Measurements from ENCODE around the gene GNL1.
"Not testable (repeated sequence)": the region's sequence is repeated elsewhere in the genome, so short reads cannot be mapped to it uniquely, and the experiment has no call there.

Gene GNL1

DNA sequence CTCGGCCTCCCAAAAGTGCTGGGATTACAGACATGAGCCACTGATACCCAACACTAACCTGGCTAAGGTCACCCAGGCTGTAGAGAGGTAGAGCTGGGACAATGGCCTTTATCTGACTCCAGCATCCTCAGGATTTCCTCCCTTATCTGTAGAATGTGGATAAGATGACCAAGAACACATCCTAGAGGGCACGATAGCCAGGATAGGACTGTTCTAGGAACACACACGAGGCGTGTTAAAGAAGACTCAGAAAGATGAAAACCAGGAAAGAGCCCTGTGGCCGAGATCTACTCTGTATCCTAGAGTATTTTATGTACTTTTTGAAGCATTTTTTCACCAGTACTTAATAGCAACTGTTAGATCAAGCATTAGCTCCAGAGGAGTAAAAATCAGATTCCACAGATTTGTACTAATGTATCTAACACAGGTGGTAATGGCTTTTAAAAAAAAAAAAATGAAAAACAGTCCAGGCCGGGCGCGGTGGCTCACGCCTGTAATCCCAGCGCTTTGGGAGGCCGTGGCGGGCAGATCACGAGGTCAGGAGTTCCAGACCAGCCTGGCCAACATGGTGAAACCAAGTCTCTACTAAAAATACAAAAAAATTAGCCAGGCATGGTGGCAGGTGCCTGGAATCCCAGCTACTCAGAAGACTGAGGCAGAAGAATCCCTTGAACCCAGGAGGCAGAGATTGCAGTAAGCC is 43.5 kb upstream of the GNL1 start:
- TF ChIP-seq, protein P1, sequence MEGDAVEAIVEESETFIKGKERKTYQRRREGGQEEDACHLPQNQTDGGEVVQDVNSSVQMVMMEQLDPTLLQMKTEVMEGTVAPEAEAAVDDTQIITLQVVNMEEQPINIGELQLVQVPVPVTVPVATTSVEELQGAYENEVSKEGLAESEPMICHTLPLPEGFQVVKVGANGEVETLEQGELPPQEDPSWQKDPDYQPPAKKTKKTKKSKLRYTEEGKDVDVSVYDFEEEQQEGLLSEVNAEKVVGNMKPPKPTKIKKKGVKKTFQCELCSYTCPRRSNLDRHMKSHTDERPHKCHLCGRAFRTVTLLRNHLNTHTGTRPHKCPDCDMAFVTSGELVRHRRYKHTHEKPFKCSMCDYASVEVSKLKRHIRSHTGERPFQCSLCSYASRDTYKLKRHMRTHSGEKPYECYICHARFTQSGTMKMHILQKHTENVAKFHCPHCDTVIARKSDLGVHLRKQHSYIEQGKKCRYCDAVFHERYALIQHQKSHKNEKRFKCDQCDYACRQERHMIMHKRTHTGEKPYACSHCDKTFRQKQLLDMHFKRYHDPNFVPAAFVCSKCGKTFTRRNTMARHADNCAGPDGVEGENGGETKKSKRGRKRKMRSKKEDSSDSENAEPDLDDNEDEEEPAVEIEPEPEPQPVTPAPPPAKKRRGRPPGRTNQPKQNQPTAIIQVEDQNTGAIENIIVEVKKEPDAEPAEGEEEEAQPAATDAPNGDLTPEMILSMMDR (IDR thresholded peaks at IDR 0.05; ENCODE audit: low read length, missing control alignments) = no peak
- DNase-seq (ENCODE audit: low read depth) = no peak
- H3K4me3 ChIP-seq (replicated peaks; ENCODE audit: low read depth, low read length) = no peak overlapping the region

DNA sequence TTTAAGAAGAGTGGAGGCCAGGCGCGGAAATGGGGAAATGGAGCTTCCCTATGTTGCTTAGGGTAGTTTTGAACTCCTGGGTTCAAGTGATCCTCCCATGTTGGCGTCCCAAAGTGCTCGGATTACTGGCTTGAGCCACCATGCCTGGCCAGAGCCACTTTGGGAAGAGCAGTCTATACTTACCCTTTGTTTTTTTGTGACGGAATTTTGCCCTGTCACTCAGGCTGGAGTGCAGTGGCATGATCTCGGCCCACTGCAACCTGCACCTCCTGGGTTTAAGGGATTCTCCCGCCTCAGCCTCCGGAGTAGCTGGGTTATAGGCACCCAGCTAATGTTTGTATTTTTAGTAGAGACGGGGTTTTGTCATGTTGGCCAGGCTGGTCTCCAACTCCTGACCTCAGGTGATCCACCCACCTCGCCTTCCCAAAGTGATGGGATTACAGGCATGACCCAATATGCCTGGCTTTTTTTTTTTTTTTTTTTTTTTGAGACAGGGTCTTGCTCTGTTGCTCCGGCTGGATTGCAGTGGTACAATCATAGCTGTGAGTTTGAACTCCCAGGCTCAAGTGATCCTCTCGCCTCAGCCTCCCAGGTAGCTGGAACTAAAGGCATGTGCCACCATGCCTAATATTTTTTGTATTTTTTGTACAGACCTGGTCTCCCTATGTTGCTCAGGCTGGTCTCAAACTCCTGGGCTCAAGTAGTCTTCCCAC is 42.8 kb upstream of the GNL1 start:
- no peak overlapping the region for H3K4me3 ChIP-seq (replicated peaks; ENCODE audit: low read depth, low read length)
- no peak for DNase-seq (ENCODE audit: low read depth)
- TF ChIP-seq, protein P1 (IDR thresholded peaks at IDR 0.05; ENCODE audit: low read length, missing control alignments) = no peak

DNA sequence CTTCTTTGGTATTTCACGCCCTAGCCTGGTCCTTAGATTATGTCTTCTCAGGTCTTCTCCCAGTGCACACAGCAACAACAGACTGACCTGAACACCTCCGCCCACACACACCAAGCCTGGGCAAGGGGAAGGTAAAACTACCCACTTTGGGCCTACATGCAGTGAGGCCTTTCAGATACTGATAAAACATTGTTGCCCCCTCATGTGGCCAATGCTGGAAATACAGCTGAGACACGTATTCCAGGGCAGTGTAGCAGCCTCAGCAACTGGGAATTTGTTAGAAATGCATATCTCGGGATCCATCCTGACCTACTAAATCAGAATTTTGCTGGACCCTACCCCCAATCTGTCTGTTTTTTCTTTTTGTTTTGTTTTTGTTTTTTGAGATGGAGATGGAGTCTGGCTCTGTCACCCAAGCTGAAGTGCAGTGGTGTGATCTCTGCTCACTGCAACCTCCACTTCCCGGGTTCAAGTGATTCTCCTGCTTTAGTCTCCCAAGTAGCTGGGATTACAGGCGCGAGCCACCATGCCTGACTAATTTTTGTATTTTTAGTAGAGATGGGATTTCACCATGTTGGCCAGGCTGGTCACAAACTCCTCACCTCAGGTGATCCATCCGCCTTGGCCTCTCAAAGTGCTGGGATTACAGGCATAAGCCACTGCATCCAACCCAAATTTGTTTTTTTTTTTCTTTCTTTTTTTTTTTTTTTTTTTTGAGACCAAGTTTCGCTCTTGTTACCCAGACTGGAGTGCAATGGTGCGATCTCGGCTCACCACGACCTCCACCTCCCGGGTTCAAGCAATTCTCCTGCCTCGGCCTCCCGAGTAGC is 41.2 kb upstream of the GNL1 start:
- H3K4me3 ChIP-seq (replicated peaks; ENCODE audit: low read depth, low read length) = not testable (repeated sequence)
- TF ChIP-seq, protein P1 (IDR thresholded peaks at IDR 0.05; ENCODE audit: low read length, missing control alignments) = peak; percentile 79
- peak; percentile 84 for DNase-seq (ENCODE audit: low read depth)

DNA sequence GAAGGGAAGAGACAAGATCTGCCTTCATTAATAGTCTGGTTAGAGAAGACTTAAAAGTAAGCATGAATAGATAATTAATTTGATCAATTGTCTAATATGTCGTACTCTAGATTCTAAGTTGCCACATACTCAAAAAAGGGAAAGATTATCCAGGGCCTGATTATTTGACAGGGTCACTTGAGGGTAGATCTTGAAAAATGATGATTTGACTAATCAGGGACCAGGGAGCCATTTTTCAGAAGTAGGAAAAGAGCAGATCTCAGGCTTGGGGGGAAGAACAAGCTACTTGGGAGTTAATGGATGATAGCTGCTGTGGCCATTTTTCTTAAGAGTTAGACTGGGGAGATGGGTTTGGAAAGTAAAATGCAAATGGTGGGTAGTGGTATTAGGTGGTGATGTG is 36.0 kb upstream of the GNL1 start:
- DNase-seq (ENCODE audit: low read depth) = no peak
- TF ChIP-seq, protein P1 (IDR thresholded peaks at IDR 0.05; ENCODE audit: low read length, missing control alignments) = no peak
- no peak overlapping the region for H3K4me3 ChIP-seq (replicated peaks; ENCODE audit: low read depth, low read length)

DNA sequence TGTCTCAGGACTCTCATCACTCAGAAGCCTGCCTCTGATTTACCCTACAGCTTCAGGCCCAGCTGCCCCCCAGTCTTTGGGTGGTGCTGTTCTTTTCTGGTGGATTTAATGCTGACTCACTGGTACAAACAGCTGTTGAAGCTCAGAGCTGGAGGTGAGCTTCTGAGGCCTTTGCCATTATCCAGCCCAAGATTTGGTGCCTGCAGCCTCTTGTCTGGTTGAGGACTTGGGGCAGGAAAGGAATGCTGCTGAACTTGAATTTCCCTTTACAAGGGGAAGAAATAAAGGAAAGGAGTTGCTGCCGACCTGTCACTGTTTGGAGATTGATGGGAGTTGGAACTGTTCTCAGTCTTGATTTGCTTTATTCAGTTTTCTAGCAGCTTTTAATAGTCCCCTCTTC is 34.7 kb upstream of the GNL1 start:
- peak; percentile 66 for DNase-seq (ENCODE audit: low read depth)
- TF ChIP-seq, protein P1 (IDR thresholded peaks at IDR 0.05; ENCODE audit: low read length, missing control alignments) = no peak
- H3K4me3 ChIP-seq (replicated peaks; ENCODE audit: low read depth, low read length) = no peak overlapping the region

DNA sequence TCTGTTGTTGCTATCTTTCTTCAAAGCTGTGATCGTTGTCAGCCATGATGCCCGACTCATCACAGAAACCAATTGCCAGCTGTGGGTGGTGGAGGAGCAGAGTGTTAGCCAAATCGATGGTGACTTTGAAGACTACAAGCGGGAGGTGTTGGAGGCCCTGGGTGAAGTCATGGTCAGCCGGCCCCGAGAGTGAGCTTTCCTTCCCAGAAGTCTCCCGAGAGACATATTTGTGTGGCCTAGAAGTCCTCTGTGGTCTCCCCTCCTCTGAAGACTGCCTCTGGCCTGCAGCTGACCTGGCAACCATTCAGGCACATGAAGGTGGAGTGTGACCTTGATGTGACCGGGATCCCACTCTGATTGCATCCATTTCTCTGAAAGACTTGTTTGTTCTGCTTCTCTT is 34.2 kb upstream of the GNL1 start:
- TF ChIP-seq, protein P1 (IDR thresholded peaks at IDR 0.05; ENCODE audit: low read length, missing control alignments) = no peak
- DNase-seq (ENCODE audit: low read depth) = no peak
- no peak overlapping the region for H3K4me3 ChIP-seq (replicated peaks; ENCODE audit: low read depth, low read length)
